GM12865 (cell line): ENCODE results near the gene RNF26.

Experiments used
- DNase-seq: peaks from one replicate; pipeline ENCODE4 v3.0.0; 2010; ENCODE audit warnings: low read depth
- H3K4me3 ChIP-seq: 2 replicates; pipeline ENCODE4 v1.5.1; 2011; ENCODE audit warnings: mild to moderate bottlenecking, low read depth, low read length, control low read depth
- CTCF ChIP-seq: IDR thresholded peaks from 2 replicates; pipeline ENCODE4 v1.5.1; 2011; ENCODE audit warnings: low read length, control low read depth, low read depth, inconsistent platforms; ENCODE audit not compliant: insufficient read depth; ENCODE audit errors: missing control alignments

The RNF26 gene

GRCh38 chr11:119368121-119369034, 34.1 kb downstream of the RNF26 start:
- TF ChIP-seq CTCF: no peak
- H3K4me3 ChIP-seq: no peak overlapping the region
- no peak for DNase-seq

- TF ChIP-seq CTCF: no peak
- no peak for DNase-seq
- no peak overlapping the region for H3K4me3 ChIP-seq
These were observed 35.0 kb downstream of the RNF26 start for GRCh38 chr11:119369132-119369925.

- H3K4me3 ChIP-seq: no peak overlapping the region
- TF ChIP-seq CTCF: no peak
- DNase-seq: peak; percentile 59
These were observed 36.2 kb downstream of the RNF26 start for GRCh38 chr11:119370486-119371046.

- H3K4me3 ChIP-seq: no peak overlapping the region
- TF ChIP-seq CTCF: no peak
- no peak for DNase-seq
These were observed 36.8 kb downstream of the RNF26 start for GRCh38 chr11:119371067-119371601.

GRCh38 chr11:119371778-119372182, 37.5 kb downstream of the RNF26 start:
- TF ChIP-seq CTCF: peak; percentile 16
- H3K4me3 ChIP-seq: no peak overlapping the region
- no peak for DNase-seq

- TF ChIP-seq CTCF: no peak
- no peak for DNase-seq
- no peak overlapping the region for H3K4me3 ChIP-seq
These were observed 38.1 kb downstream of the RNF26 start for GRCh38 chr11:119372260-119373058.
